CD14-positive monocyte (primary cell): ENCODE measurements around the gene MPDU1. TPM values are rescaled to one million over a fixed set of nuclear protein-coding genes. Genes with fewer than 3 reads are reported as not detected.
A peak's percentile ranks its signal among the peaks of the same experiment; 100 is the strongest.

ENCODE experiments used
- DNase-seq, 3 donors: peaks; one replicate each; pipeline ENCODE4 v3.0.0-alpha.2; 2011 to 2022
- H2AFZ ChIP-seq: 2 replicates; pipeline ENCODE4 v1.6.0; 2012; ENCODE audit warnings: mild to moderate bottlenecking, low read depth, low read length, inconsistent platforms; ENCODE audit not compliant: insufficient read depth, poor library complexity, severe bottlenecking
- H3K27ac ChIP-seq, 2 donors: 1 replicate in 1 of 2; 2 replicates in 1 of 2; pipeline ENCODE4 v1.5.1; 2012 to 2013; ENCODE audit warnings: low read length in 2 of 2, control low read depth in 1 of 2, inconsistent platforms in 1 of 2, low read depth in 1 of 2, mild to moderate bottlenecking in 1 of 2
- H3K27me3 ChIP-seq, 2 donors: one replicate each; pipeline versions ENCODE4 v1.6.0 to v1.6.1; 2011 to 2013; ENCODE audit warnings: low read length in 2 of 2; ENCODE audit not compliant: control insufficient read depth in 2 of 2, insufficient read depth in 2 of 2
- H3K36me3 ChIP-seq, 2 donors: replicated peaks in 1 of 2; 1 replicate in 1 of 2; 2 replicates in 1 of 2; pipeline versions ENCODE4 v1.5.1 to v1.6.1; 2012 to 2013; ENCODE audit warnings: low read length in 2 of 2, control low read depth in 1 of 2, inconsistent platforms in 1 of 2, mild to moderate bottlenecking in 1 of 2; ENCODE audit not compliant: insufficient read depth in 2 of 2, control insufficient read depth in 1 of 2
- H3K4me1 ChIP-seq, 2 donors: 1 replicate in 1 of 2; 2 replicates in 1 of 2; pipeline versions ENCODE4 v1.5.1 to v1.6.1; 2012 to 2013; ENCODE audit warnings: low read length in 2 of 2, control low read depth in 1 of 2, inconsistent platforms in 1 of 2, mild to moderate bottlenecking in 1 of 2, moderate library complexity in 1 of 2; ENCODE audit not compliant: insufficient read depth in 2 of 2, control insufficient read depth in 1 of 2
- H3K4me2 ChIP-seq: replicated peaks from 2 replicates; pipeline ENCODE3; 2012; ENCODE audit warnings: low read length, moderate library complexity, mild to moderate bottlenecking; ENCODE audit not compliant: poor library complexity, severe bottlenecking; ENCODE audit errors: extremely low read depth
- H3K4me3 ChIP-seq, 3 experiments: fragments of 200-600 bp in 1 of 3; sonication (generic) in 1 of 3; replicated peaks in 1 of 3; 1 replicate in 2 of 3; 2 replicates in 1 of 3; pipeline ENCODE4 v1.5.1; 2011 to 2013; ENCODE audit warnings: low read length in 3 of 3, mild to moderate bottlenecking in 3 of 3, control low read depth in 2 of 3, low read depth in 2 of 3, inconsistent platforms in 1 of 3, moderate library complexity in 1 of 3
- H3K79me2 ChIP-seq: 2 replicates; pipeline ENCODE4 v1.6.0; 2012; ENCODE audit warnings: mild to moderate bottlenecking, control low read depth, inconsistent platforms, low read length, moderate library complexity; ENCODE audit not compliant: insufficient read depth
- H3K9ac ChIP-seq: 2 replicates; pipeline ENCODE4 v1.6.0; 2017; ENCODE audit warnings: low read length, mild to moderate bottlenecking; ENCODE audit not compliant: insufficient read depth, poor library complexity, severe bottlenecking
- H3K9me3 ChIP-seq, 2 donors: replicated peaks in 1 of 2; 1 replicate in 1 of 2; 2 replicates in 1 of 2; pipeline versions ENCODE4 v1.5.1 to v1.6.1; 2012 to 2013; ENCODE audit warnings: low read length in 2 of 2, control low read depth in 1 of 2; ENCODE audit not compliant: control insufficient read depth in 1 of 2, insufficient read depth in 1 of 2
- H4K20me1 ChIP-seq: 2 replicates; pipeline ENCODE4 v1.6.0; 2012; ENCODE audit warnings: mild to moderate bottlenecking, low read length, control low read depth, moderate library complexity; ENCODE audit not compliant: insufficient read depth
- H3K27ac Mint-ChIP-seq, 7 donors: one replicate each; pipeline ENCODE4 v1.8.0; 2020; ENCODE audit warnings: mild to moderate bottlenecking in 7 of 7, mixed read lengths in 7 of 7, moderate library complexity in 6 of 7, inconsistent platforms in 2 of 7
- H3K27me3 Mint-ChIP-seq, 3 donors: one replicate each; pipeline ENCODE4 v1.8.0; 2021 to 2022; ENCODE audit warnings: low read depth in 3 of 3, mild to moderate bottlenecking in 3 of 3, mixed read lengths in 3 of 3, moderate library complexity in 3 of 3, inconsistent platforms in 1 of 3
- H3K36me3 Mint-ChIP-seq, 2 donors: one replicate each; pipeline ENCODE4 v1.8.0; 2020; ENCODE audit warnings: mixed read lengths in 2 of 2, inconsistent platforms in 1 of 2, mild to moderate bottlenecking in 1 of 2
- H3K4me1 Mint-ChIP-seq: one replicate; pipeline ENCODE4 v1.8.0; 2020; ENCODE audit warnings: mild to moderate bottlenecking, mixed read lengths
- H3K4me3 Mint-ChIP-seq, 2 donors: one replicate each; pipeline ENCODE4 v1.8.0; 2020; ENCODE audit warnings: mild to moderate bottlenecking in 2 of 2, mixed read lengths in 2 of 2, moderate library complexity in 1 of 2
- H3K9me3 Mint-ChIP-seq, 7 donors: one replicate each; pipeline ENCODE4 v1.8.0; 2020 to 2022; ENCODE audit warnings: mixed read lengths in 7 of 7, mild to moderate bottlenecking in 6 of 7, moderate library complexity in 6 of 7, inconsistent platforms in 2 of 7
- WGBS: methylation state at CpG from one replicate; pipeline ENCODE4 v1.1.5; 2013; ENCODE audit warnings: missing lambda C conversion rate; ENCODE audit not compliant: insufficient coverage; 5-methylcytosine and 5-hydroxymethylcytosine counted together
- intact Hi-C, 2 donors: fragments of 100-400 bp; cut with micrococcal nuclease; formaldehyde crosslinking; loops; one replicate each; pipeline versions ENCODE4 v1.15.0 to v1.15.1; 2023
- polyA plus RNA-seq, 3 donors: library from polyadenylated mRNA; depleted of rRNA in 1 of 3; unstranded in 2 of 3; stranded (reverse) in 1 of 3; fragments of 300-500 nt in 2 of 3; fragments of >200 nt in 1 of 3; fragmentation: Illumina TruSeq in 2 of 3; gene quantifications; 1 replicate in 2 of 3; 2 replicates in 1 of 3; pipeline ENCODE4 v1.2.3, GENCODE V29; 2012 to 2021
- TF ChIP-seq, protein P1 (sequence below): fragments of 200-600 bp; IDR thresholded peaks from one replicate; pipeline ENCODE4 v1.8.0; 2022; ENCODE audit warnings: antibody characterized with exemption, mild to moderate bottlenecking

MPDU1 gene
- polyA plus RNA-seq, 3 donors, result 100 to 107 (median 103) TPM

GRCh38 chr17:7556627-7557026 is 27.0 kb upstream of the MPDU1 start:
- peaks cover 4 to 11% of the 10 kb centered on the region in 2 donors for H3K36me3 ChIP-seq
- peak overlapping the region in 6 of 7 donors; percentile 62 to 98 (median 79) for H3K27ac Mint-ChIP-seq

GRCh38 chr17:7557147-7557764 is 26.4 kb upstream of the MPDU1 start:
- Mint-ChIP-seq H3K27ac (peak overlapping the region; percentile 85 to 98 (median 95)), H3K4me1 (peaks cover 74% of the 10 kb centered on the region), H3K27me3 (peaks cover 0 to 8% (median 7%) of the 10 kb centered on the region in 3 donors), H3K4me3 (no peak overlapping the region), H3K9me3 (peaks cover 0 to 3% (median 0%) of the 10 kb centered on the region in 7 donors), H3K36me3 (peaks cover 35 to 44% of the 10 kb centered on the region in 2 donors)
- Histone ChIP-seq H3K27me3 (no peaks in the 10 kb centered on the region), H3K36me3 (peaks cover 4 to 11% of the 10 kb centered on the region in 2 donors), H3K79me2 (peaks cover 51% of the 10 kb centered on the region), H3K9ac (peak overlapping the region; percentile 72), H2AFZ (no peak overlapping the region), H3K4me1 (peaks cover 78 to 85% of the 10 kb centered on the region in 2 donors), H3K4me2 (peak overlapping the region; percentile 90), H3K9me3 (no peaks in the 10 kb centered on the region), H4K20me1 (peaks cover 18% of the 10 kb centered on the region), H3K27ac (peak overlapping the region; percentile 90 to 92), H3K4me3 (peak overlapping the region in 1 of 3 experiments; percentile 91)
- intact Hi-C loops, result no loop called here
- DNase-seq, result no peak
- TF ChIP-seq, protein P1, sequence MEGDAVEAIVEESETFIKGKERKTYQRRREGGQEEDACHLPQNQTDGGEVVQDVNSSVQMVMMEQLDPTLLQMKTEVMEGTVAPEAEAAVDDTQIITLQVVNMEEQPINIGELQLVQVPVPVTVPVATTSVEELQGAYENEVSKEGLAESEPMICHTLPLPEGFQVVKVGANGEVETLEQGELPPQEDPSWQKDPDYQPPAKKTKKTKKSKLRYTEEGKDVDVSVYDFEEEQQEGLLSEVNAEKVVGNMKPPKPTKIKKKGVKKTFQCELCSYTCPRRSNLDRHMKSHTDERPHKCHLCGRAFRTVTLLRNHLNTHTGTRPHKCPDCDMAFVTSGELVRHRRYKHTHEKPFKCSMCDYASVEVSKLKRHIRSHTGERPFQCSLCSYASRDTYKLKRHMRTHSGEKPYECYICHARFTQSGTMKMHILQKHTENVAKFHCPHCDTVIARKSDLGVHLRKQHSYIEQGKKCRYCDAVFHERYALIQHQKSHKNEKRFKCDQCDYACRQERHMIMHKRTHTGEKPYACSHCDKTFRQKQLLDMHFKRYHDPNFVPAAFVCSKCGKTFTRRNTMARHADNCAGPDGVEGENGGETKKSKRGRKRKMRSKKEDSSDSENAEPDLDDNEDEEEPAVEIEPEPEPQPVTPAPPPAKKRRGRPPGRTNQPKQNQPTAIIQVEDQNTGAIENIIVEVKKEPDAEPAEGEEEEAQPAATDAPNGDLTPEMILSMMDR, result no peak
- 82% methylated on average over 17 of the region's 19 CpGs for WGBS

More at GRCh38 chr17:7556627-7557026, 27.0 kb upstream of the MPDU1 start:
- no peak overlapping the region for H2AFZ ChIP-seq
- TF ChIP-seq, protein P1, result no peak
- peaks cover 0 to 8% (median 7%) of the 10 kb centered on the region in 3 donors for H3K27me3 Mint-ChIP-seq
- peaks cover 18% of the 10 kb centered on the region for H4K20me1 ChIP-seq
- H3K4me2 ChIP-seq, result no peak overlapping the region
- 95% methylated on average over 11 of the region's 12 CpGs for WGBS
- peaks cover 0 to 3% (median 0%) of the 10 kb centered on the region in 7 donors for H3K9me3 Mint-ChIP-seq
- no peak overlapping the region for H3K4me3 ChIP-seq
- DNase-seq, result no peak
- peak overlapping the region; percentile 90 to 92 for H3K27ac ChIP-seq
- H3K4me3 Mint-ChIP-seq, result peak overlapping the region in 1 of 2 donors; percentile 3
- peaks cover 47% of the 10 kb centered on the region for H3K79me2 ChIP-seq
- peaks cover 35 to 44% of the 10 kb centered on the region in 2 donors for H3K36me3 Mint-ChIP-seq
- peaks cover 81% of the 10 kb centered on the region for H3K4me1 Mint-ChIP-seq
- H3K9ac ChIP-seq, result no peak overlapping the region
- no peaks in the 10 kb centered on the region for H3K27me3 ChIP-seq
- peaks cover 82 to 88% of the 10 kb centered on the region in 2 donors for H3K4me1 ChIP-seq
- H3K9me3 ChIP-seq, result no peaks in the 10 kb centered on the region
- intact Hi-C loops, result no loop called here
